Thoracic aorta (tissue), 2 donors: Measurements from ENCODE around the gene INPP4A. TPM values are rescaled to one million over a fixed set of nuclear protein-coding genes. Genes with fewer than 3 reads are reported as not detected.

Experiments used
- ATAC-seq: fragments of 150-250 bp; one replicate; pipeline ENCODE4 v1.8.0; 2017; ENCODE audit warnings: low read depth; ENCODE audit not compliant: insufficient number of reproducible peaks, low FRiP score
- DNase-seq: peaks from one replicate; pipeline ENCODE4 v3.0.0-alpha.2; 2020; ENCODE audit warnings: low spot score
- H3K27ac ChIP-seq, 2 donors: fragments of 200-600 bp; sonication (generic); 1 replicate in 1 of 2; 2 replicates in 1 of 2; pipeline ENCODE4 v1.5.1; 2016; ENCODE audit warnings: mild to moderate bottlenecking in 2 of 2, moderate library complexity in 2 of 2
- H3K27me3 ChIP-seq: fragments of 200-600 bp; sonication (generic); replicated peaks from 2 replicates; pipeline ENCODE4 v1.6.0; 2016; ENCODE audit warnings: mild to moderate bottlenecking; ENCODE audit not compliant: insufficient read depth
- H3K36me3 ChIP-seq: fragments of 200-600 bp; sonication (generic); one replicate; pipeline ENCODE4 v1.5.1; 2016
- H3K4me1 ChIP-seq, 2 donors: fragments of 200-600 bp; sonication (generic); 1 replicate in 1 of 2; 2 replicates in 1 of 2; pipeline versions ENCODE4 v1.5.1 to v1.6.0; 2016; ENCODE audit warnings: low read depth in 2 of 2, mild to moderate bottlenecking in 1 of 2; ENCODE audit not compliant: control insufficient read depth in 1 of 2
- H3K4me3 ChIP-seq: fragments of 200-600 bp; sonication (generic); 2 replicates; pipeline ENCODE4 v1.5.1; 2016; ENCODE audit warnings: mild to moderate bottlenecking
- H3K9me3 ChIP-seq: fragments of 200-600 bp; sonication (generic); 2 replicates; pipeline ENCODE4 v1.5.1; 2016
- total RNA-seq, 2 donors: library from RNA; depleted of rRNA; stranded (reverse); fragments of >200 nt; gene quantifications; one replicate each; pipeline versions ENCODE4 v1.1.0 to v1.2.3, GENCODE V29; 2016
- TF ChIP-seq, protein P1 (sequence below): fragments of 200-600 bp; sonication (generic); IDR thresholded peaks from one replicate; pipeline ENCODE4 v1.5.1; 2019; ENCODE audit warnings: antibody characterized with exemption

Gene INPP4A
- total RNA-seq, 2 donors from 2014 or later = 29.4 to 40.6 TPM

DNA sequence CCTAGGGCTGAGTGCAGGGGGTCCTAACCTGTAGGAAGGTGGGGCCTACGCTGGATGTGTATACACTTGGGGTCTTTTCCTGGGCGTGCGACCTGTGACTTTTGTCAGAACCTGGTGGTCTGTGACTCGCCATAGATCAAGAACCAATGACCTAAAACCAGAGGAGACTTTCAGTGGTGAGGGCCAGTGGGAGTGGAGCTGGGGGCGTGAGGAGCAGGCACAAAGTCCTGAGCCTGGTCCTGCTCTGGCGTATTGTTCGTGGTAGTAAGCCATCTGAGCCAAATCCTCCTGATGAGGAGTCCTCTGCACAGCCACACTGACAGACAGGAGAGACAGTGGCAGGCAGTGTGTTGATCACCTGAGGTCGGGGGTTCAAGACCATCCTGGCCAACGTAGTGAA, 8.9 kb downstream of the INPP4A start:
- DNase-seq (no peak), ATAC-seq (no peak)
- Histone ChIP-seq H3K27me3 (no peaks in the 10 kb centered on the region), H3K9me3 (no peaks in the 10 kb centered on the region), H3K4me3 (no peak overlapping the region), H3K4me1 (peaks cover 13 to 22% of the 10 kb centered on the region in 2 donors), H3K27ac (no peak overlapping the region), H3K36me3 (no peaks in the 10 kb centered on the region)
- TF ChIP-seq, protein P1, sequence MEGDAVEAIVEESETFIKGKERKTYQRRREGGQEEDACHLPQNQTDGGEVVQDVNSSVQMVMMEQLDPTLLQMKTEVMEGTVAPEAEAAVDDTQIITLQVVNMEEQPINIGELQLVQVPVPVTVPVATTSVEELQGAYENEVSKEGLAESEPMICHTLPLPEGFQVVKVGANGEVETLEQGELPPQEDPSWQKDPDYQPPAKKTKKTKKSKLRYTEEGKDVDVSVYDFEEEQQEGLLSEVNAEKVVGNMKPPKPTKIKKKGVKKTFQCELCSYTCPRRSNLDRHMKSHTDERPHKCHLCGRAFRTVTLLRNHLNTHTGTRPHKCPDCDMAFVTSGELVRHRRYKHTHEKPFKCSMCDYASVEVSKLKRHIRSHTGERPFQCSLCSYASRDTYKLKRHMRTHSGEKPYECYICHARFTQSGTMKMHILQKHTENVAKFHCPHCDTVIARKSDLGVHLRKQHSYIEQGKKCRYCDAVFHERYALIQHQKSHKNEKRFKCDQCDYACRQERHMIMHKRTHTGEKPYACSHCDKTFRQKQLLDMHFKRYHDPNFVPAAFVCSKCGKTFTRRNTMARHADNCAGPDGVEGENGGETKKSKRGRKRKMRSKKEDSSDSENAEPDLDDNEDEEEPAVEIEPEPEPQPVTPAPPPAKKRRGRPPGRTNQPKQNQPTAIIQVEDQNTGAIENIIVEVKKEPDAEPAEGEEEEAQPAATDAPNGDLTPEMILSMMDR = no peak

GRCh38 chr2:98454073-98454472, 9.4 kb downstream of the INPP4A start:
- no peak overlapping the region for H3K4me3 ChIP-seq
- H3K27ac ChIP-seq = no peak overlapping the region
- no peaks in the 10 kb centered on the region for H3K36me3 ChIP-seq
- ATAC-seq (no peak), DNase-seq (no peak)
- peaks cover 13 to 22% of the 10 kb centered on the region in 2 donors for H3K4me1 ChIP-seq
- TF ChIP-seq, protein P1 = no peak
- no peaks in the 10 kb centered on the region for H3K27me3 ChIP-seq
- H3K9me3 ChIP-seq = no peaks in the 10 kb centered on the region

- no peak for DNase-seq
- Histone ChIP-seq H3K9me3 (no peaks in the 10 kb centered on the region), H3K27me3 (no peaks in the 10 kb centered on the region), H3K36me3 (no peaks in the 10 kb centered on the region), H3K4me3 (no peak overlapping the region), H3K27ac (peak overlapping the region in 1 of 2 donors; percentile 9), H3K4me1 (peaks cover 13 to 22% of the 10 kb centered on the region in 2 donors)
- TF ChIP-seq, protein P1 = no peak
- ATAC-seq = peak; percentile 49
Observed at GRCh38 chr2:98454500-98455235, 10.0 kb downstream of the INPP4A start.

DNA sequence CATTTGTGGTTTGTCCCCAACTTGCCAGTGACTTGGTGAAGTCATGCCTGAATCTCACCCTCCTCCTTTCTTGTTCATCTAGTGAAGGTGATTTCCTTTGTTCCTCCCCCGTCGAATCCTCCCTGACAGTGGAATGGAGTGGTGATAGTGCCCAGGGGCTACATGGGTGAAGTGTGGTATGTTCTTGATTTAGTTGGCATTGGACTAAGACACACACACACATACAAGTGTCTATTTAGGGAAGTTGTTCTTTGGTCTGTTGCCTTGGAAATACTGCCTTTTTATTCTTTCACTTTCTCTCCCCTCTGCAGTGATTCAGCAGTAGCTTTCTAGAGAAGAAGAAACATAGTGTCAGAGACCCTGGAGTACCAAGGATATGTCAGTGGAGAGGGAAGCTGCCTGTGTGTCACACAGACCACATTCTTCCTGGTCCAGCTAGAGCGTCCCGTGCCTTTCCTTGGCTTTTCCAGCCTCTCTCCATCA, 10.9 kb downstream of the INPP4A start:
- Histone ChIP-seq H3K36me3 (no peaks in the 10 kb centered on the region), H3K4me3 (no peak overlapping the region), H3K4me1 (peaks cover 13 to 22% of the 10 kb centered on the region in 2 donors), H3K27ac (peak overlapping the region in 1 of 2 donors; percentile 9), H3K27me3 (no peaks in the 10 kb centered on the region), H3K9me3 (no peaks in the 10 kb centered on the region)
- DNase-seq = no peak
- ATAC-seq = no peak
- TF ChIP-seq, protein P1 = no peak

- no peak for ATAC-seq
- H3K4me1 ChIP-seq = peaks cover 13 to 22% of the 10 kb centered on the region in 2 donors
- no peak overlapping the region for H3K27ac ChIP-seq
Observed at GRCh38 chr2:98457045-98457696, 12.5 kb downstream of the INPP4A start.

More at GRCh38 chr2:98457045-98457696, 12.5 kb downstream of the INPP4A start:
- no peak overlapping the region for H3K4me3 ChIP-seq
- TF ChIP-seq, protein P1 = no peak
- H3K9me3 ChIP-seq = no peaks in the 10 kb centered on the region
- H3K27me3 ChIP-seq = no peaks in the 10 kb centered on the region
- no peaks in the 10 kb centered on the region for H3K36me3 ChIP-seq
- no peak for DNase-seq
